Heart left ventricle (tissue), 16 donors: ENCODE results near the gene SLAIN1. TPM values are rescaled to one million over a fixed set of nuclear protein-coding genes. Genes with fewer than 3 reads are reported as not detected.

Experiments
- ATAC-seq, 4 donors: fragments of 200-7000 bp; cut with Tn5 transposase; one replicate each; pipeline ENCODE4 v1.9.1; 2020 to 2022; ENCODE audit warnings: moderate library complexity in 4 of 4, mild to moderate bottlenecking in 3 of 4, moderate number of reproducible peaks in 1 of 4
- DNase-seq, 5 donors: peaks; one replicate each; pipeline ENCODE4 v3.0.0-alpha.2; 2020
- H3K27ac ChIP-seq, 12 donors: fragments of 200-600 bp; sonication (generic) in 4 of 12; one replicate each; pipeline versions ENCODE4 v1.5.0 to v1.8.0; 2016 to 2022; ENCODE audit warnings: mild to moderate bottlenecking in 2 of 12
- H3K27me3 ChIP-seq, 9 donors: fragments of 200-600 bp; sonication (generic) in 2 of 9; one replicate each; pipeline versions ENCODE4 v1.5.1 to v1.8.0; 2016 to 2022; ENCODE audit warnings: mild to moderate bottlenecking in 3 of 9
- H3K36me3 ChIP-seq, 9 donors: fragments of 200-600 bp; sonication (generic) in 2 of 9; one replicate each; pipeline versions ENCODE4 v1.5.0 to v1.8.0; 2018 to 2022; ENCODE audit warnings: mild to moderate bottlenecking in 2 of 9
- H3K4me1 ChIP-seq, 12 donors: fragments of 200-600 bp; sonication (generic) in 4 of 12; one replicate each; pipeline versions ENCODE4 v1.5.0 to v1.8.0; 2016 to 2022; ENCODE audit warnings: mild to moderate bottlenecking in 3 of 12
- H3K4me3 ChIP-seq, 12 donors: fragments of 200-600 bp; sonication (generic) in 4 of 12; one replicate each; pipeline versions ENCODE4 v1.5.0 to v1.8.0; 2017 to 2022; ENCODE audit warnings: mild to moderate bottlenecking in 9 of 12, moderate library complexity in 4 of 12
- H3K9me3 ChIP-seq, 12 donors: fragments of 200-600 bp; sonication (generic) in 4 of 12; one replicate each; pipeline versions ENCODE4 v1.5.0 to v1.8.0; 2016 to 2022; ENCODE audit warnings: mild to moderate bottlenecking in 1 of 12
- POLR2A ChIP-seq, 2 donors: fragments of 450-650 bp; IDR thresholded peaks; one replicate each; pipeline ENCODE4 v1.6.1; 2017; ENCODE audit warnings: antibody characterized with exemption in 2 of 2, mild to moderate bottlenecking in 2 of 2, moderate library complexity in 2 of 2
- WGBS, 4 donors: extraction: QIAGEN DNeasy Blood & Tissue Kit in 2 of 4; methylation state at CpG; one replicate each; pipeline versions ENCODE4 v1.1.5 to v1.1.7; 2013 to 2018; 5-methylcytosine and 5-hydroxymethylcytosine counted together
- intact Hi-C, 10 donors: fragments of 100-400 bp; cut with DNase I; formaldehyde crosslinking; loops; one replicate each; pipeline versions ENCODE4 v1.11.1 to v1.14.2; 2022
- polyA plus RNA-seq, 2 donors: library from polyadenylated mRNA; stranded (reverse); fragments of 200-250 nt; gene quantifications; one replicate each; pipeline ENCODE4 v1.2.3, GENCODE V29; 2013
- total RNA-seq, 9 donors: library from RNA; depleted of rRNA in 2 of 9; stranded (reverse); fragments of >200 nt in 2 of 9; fragmentation: NEBNext Ultra II Directional in 3 of 9; extraction: Animal tissue kit (Norgen Biotek cat#: 25700) in 3 of 9; gene quantifications; one replicate each; pipeline versions ENCODE4 v1.1.0 to v1.2.4, GENCODE V29; 2016 to 2023
- TF ChIP-seq, protein P1 (sequence below), 12 donors: fragments of 200-600 bp; sonication (generic) in 4 of 12; IDR thresholded peaks; one replicate each; pipeline versions ENCODE4 v1.5.0 to v1.8.0; 2018 to 2022; ENCODE audit warnings: antibody characterized with exemption in 12 of 12, mild to moderate bottlenecking in 5 of 12
- donor health status: ischemic (EF 13 %, LVEDD 7.1; RV severe dilation, severe dysfunction).
- donor health status: healthy with polysubstance abuse.
- donor health status: DM: no; HTN: yes; CAD: no.
- donor health status: DM: no; HTN: no; CAD: no.
- donor health status: ischemic (EF 25% LVEDD 6.9; RV normal size, moderate dysfunction).
- donor health status: ischemic (EF 25% LVEDD 5.7; RV mildly dilated, moderate dysfunction).
- donor health status: healthy.
- donor health status: DM: yes; HTN: yes; CAD: no.
- donor health status: ischemic (EF 35%, LVEDD 5.7; RV mildly dilated, moderate dysfunction).
- donor health status: nonischemic (EF 11% LVEDD 7.7; RV severe dilation, severe dysfunction).
- donor health status: DM: yes; HTN: yes; CAD: no.
- donor health status: PGD.
- donor health status: ischemic (EF 29% LVEDD 5.4; RV normal size, mild dysfunction).
- donor health status: nonischemic (EF 23%, LVEDD 6.1; RV moderate dilation, normal function).

The SLAIN1 gene
- total and polyA plus RNA-seq, 11 donors, result 2.3 to 14.9 (median 7.0) TPM

DNA sequence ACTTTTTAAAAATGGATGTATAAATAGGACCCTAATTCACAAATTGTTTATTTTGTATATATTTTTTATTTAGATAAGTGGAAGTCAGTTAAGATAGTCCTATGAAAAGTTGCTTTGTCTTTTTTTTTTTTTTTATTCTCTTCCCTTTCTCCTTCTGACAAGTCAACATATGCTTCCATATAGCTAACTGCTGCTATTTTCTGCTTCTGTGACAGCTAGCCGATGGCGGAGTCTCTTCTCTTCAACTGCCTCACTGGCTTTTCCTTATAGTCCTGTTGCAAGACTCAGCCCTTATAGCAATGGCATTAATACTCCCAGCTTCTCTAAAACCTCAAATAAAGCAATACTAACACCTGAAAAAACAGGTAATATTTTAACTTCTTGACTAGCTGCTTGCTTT lies 45.3 kb downstream of the SLAIN1 start:
- intact Hi-C loops, result no loop called here

DNA sequence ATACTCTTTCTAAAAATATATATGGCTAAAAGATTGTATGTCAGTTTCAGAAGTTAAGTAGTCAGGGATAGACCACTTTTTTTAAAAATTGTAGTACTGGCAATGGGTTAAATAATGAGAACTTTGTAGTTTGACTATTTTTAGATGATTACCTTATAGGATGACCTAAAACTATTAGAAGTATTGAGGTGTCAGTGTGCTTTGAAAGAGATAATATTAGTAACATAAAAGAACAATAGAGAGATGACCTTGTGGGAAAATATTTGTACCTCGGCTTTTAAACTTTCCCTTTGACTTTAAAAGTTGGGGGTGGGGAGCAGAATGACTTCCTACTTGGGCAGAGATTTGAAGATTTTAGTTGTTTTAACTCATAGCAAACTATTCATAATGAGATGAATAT lies 48.3 kb downstream of the SLAIN1 start:
- DNase-seq (no peak), ATAC-seq (no peak)
- Histone ChIP-seq H3K4me3 (no peak overlapping the region), H3K9me3 (no peaks in the 10 kb centered on the region), H3K36me3 (peaks cover 0 to 9% (median 2%) of the 10 kb centered on the region in 9 donors), H3K27ac (no peak overlapping the region), H3K27me3 (no peaks in the 10 kb centered on the region), H3K4me1 (peaks cover 0 to 6% (median 0%) of the 10 kb centered on the region in 12 donors)
- intact Hi-C loops, result loop anchor here in 1 of 10 donors (5.0 kb wide), 1 partner anchor 158 kb away; no protein-coding TSS in a partner anchor
- TF ChIP-seq, protein P1, sequence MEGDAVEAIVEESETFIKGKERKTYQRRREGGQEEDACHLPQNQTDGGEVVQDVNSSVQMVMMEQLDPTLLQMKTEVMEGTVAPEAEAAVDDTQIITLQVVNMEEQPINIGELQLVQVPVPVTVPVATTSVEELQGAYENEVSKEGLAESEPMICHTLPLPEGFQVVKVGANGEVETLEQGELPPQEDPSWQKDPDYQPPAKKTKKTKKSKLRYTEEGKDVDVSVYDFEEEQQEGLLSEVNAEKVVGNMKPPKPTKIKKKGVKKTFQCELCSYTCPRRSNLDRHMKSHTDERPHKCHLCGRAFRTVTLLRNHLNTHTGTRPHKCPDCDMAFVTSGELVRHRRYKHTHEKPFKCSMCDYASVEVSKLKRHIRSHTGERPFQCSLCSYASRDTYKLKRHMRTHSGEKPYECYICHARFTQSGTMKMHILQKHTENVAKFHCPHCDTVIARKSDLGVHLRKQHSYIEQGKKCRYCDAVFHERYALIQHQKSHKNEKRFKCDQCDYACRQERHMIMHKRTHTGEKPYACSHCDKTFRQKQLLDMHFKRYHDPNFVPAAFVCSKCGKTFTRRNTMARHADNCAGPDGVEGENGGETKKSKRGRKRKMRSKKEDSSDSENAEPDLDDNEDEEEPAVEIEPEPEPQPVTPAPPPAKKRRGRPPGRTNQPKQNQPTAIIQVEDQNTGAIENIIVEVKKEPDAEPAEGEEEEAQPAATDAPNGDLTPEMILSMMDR (IDR thresholded peaks at IDR 0.05), result no peak
- TF ChIP-seq POLR2A (IDR thresholded peaks at IDR 0.05), result no peak
- WGBS, 4 donors, result 24 to 37% (median 27%) methylated on average over 1 of the region's 1 CpG

More for the DNA sequence above, 45.3 kb downstream of the SLAIN1 start:
- DNase-seq, result no peak
- Histone ChIP-seq H3K4me1 (peaks cover 0 to 5% (median 0%) of the 10 kb centered on the region in 12 donors), H3K4me3 (no peak overlapping the region), H3K27me3 (no peaks in the 10 kb centered on the region), H3K27ac (no peak overlapping the region), H3K9me3 (no peaks in the 10 kb centered on the region), H3K36me3 (peaks cover 0 to 9% (median 2%) of the 10 kb centered on the region in 9 donors)
- no peak for TF ChIP-seq POLR2A (IDR thresholded peaks at IDR 0.05)
- TF ChIP-seq, protein P1 (IDR thresholded peaks at IDR 0.05), result no peak
- WGBS, 4 donors, result 93 to 97% (median 96%) methylated on average over 2 of the region's 2 CpGs
- ATAC-seq, result no peak

DNA sequence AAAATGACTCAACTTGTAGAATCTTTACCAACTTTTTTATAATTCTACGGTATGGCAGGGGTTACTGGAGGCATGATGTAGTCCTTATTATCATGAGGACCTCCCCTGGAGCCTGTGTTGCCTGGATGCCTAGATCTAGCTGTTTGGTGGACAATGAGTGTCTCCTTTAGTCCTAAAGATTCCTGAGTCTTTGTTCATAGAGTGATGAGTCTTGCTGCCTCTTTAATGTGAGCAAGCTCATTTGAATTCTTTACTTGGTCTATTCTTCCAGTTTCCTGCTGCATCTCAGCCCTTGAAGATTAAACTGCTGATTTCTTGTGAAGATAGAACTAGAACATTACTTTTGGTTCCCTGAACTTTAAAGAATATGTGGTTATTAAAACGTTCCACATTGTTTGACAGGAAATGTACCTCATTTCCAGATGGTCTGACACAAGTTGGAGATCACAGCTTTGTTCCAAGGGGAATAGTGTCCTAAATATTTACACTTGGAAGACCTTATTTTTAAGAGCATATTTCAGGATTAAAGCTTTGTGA lies 51.9 kb downstream of the SLAIN1 start:
- Histone ChIP-seq H3K27me3 (no peaks in the 10 kb centered on the region), H3K4me3 (no peak overlapping the region), H3K4me1 (peaks cover 0 to 6% (median 0%) of the 10 kb centered on the region in 12 donors), H3K36me3 (peaks cover 0 to 9% (median 2%) of the 10 kb centered on the region in 9 donors), H3K9me3 (no peaks in the 10 kb centered on the region), H3K27ac (no peak overlapping the region)
- no peak for DNase-seq
- 56 to 64% (median 62%) methylated on average over 2 of the region's 2 CpGs for WGBS, 4 donors
- intact Hi-C loops, result loop anchor here in 1 of 10 donors (5.0 kb wide), 1 partner anchor 162 kb away; no protein-coding TSS in a partner anchor
- ATAC-seq, result no peak
- no peak for TF ChIP-seq POLR2A (IDR thresholded peaks at IDR 0.05)

DNA sequence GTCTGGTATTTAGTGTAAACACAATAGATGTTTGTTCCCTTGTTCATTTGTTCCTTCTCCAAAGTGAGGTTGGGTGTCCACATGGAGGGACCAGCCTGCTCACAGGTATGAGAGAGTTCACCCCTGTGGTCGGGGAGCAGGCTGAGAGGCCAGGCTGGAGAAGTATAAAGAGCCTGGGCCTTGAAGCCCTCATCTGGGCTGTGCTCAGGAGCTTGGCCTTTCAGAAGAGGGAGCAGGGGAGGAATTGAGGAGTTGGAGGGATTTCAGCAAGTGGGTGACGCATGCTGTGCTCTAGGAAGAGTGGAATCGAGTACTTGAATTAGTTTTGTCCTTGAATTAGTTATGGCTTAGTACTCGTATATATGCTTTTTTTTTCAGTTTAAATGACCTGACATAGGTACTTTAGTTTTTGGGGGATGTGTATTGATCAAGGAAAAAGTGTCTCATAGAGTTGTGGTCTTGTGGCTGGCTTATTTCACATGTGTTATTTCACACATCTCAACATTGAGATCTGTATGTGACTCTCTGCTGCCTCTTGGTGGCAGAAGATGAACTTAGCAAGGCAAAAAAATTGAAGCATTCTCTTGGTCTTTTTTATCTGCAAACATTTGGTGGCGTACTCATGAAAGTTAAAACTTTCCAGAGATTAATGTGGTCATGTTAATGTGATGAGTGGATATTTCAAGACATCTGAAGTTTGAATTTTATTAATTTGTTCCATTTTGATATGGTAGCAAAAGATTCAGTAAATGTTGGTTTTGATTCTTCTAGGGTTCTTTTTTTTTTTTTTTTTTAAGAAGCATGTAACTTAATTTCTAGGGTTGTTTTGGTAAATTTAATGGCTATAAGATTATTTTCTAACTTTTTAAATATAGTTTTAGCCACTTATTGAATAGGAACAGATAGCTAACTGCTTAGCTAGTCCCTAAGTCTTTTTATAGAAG lies 54.3 kb downstream of the SLAIN1 start:
- H3K4me3 ChIP-seq, result no peak overlapping the region
- intact Hi-C loops, result loop anchor here (2.0 to 10.0 kb wide), 6 partner anchors 157 to 259 kb away; no protein-coding TSS in a partner anchor
- H3K9me3 ChIP-seq, result no peaks in the 10 kb centered on the region
- peak in 3 of 4 donors; percentile 51 to 78 (median 70) for ATAC-seq
- peak in 1 of 5 donors; percentile 12 for DNase-seq
- TF ChIP-seq POLR2A (IDR thresholded peaks at IDR 0.05), result no peak
- TF ChIP-seq, protein P1 (IDR thresholded peaks at IDR 0.05), result peak; percentile 57 to 83 (median 74)
- H3K27me3 ChIP-seq, result no peaks in the 10 kb centered on the region
- peaks cover 0 to 6% (median 0%) of the 10 kb centered on the region in 12 donors for H3K4me1 ChIP-seq
- WGBS, 4 donors, result 59 to 65% (median 62%) methylated on average over 5 of the region's 5 CpGs
- no peak overlapping the region for H3K27ac ChIP-seq
- no peaks in the 10 kb centered on the region for H3K36me3 ChIP-seq
